ENCODE results near the gene INAFM2.
A peak's percentile ranks its signal among the peaks of the same experiment; 100 is the strongest.

The INAFM2 gene

GRCh38 chr15:40365624-40366456 is 42.3 kb downstream of the INAFM2 start:
- no peak for DNase-seq

DNA sequence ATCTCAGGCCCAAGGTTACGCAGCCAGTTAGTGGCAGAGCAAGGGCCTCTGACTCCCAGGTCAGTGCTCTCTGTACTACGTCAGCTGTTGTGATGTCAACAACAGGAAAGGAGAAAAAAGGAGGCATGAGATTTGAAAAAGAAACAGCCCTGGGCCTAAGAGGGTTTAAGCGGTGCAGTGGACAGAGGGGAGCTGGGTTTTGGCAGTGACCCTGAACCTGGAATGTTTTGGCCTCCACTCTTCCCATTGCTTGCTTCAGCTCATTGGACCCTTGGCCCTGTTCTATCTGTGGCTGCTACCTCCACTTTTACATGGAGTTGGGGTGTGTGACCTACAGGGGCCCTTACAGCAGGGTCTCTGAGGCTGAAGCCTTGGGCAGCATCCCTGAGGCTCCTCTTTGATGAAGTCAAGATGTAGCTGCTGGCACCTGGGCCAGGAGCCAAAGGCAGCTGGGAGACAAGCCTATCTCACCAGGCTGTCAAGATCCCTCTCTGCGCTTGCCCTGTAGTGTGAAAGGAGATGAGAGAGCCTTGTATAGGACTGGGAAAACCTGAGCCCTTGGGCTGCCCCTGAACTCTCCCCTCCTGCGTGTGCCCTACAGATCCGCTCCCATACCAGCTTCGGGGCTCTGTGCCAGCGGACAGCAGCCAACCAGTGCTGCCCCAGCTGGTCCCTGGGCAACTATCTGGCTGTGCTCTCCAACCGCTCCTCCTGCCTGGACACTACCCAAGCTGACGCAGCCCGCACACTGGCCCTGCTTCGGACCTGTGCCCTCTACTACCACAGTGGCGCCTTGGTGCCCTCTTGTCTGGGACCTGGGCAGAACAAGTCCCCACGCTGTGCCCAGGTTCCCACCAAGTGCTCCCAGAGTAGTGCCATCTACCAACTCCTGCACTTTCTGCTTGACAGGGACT is 43.2 kb downstream of the INAFM2 start:
- no peak for DNase-seq

DNA sequence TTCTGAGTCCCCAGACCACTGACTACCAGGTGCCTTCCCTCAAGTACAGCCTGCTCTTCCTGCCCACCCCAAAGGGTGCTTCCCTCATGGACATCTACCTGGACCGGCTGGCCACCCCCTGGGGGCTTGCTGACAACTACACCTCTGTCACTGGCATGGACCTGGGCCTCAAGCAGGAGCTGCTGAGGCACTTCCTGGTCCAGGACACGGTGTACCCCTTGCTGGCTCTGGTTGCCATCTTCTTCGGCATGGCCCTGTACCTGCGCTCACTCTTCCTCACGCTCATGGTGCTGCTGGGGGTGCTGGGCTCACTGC is 43.8 kb downstream of the INAFM2 start:
- no peak for DNase-seq

- peak; percentile 81 to 91 for DNase-seq
These were observed 44.5 kb downstream of the INAFM2 start for GRCh38 chr15:40367686-40368611.

- no peak for DNase-seq
These were observed 45.4 kb downstream of the INAFM2 start for GRCh38 chr15:40368719-40369473.

DNA sequence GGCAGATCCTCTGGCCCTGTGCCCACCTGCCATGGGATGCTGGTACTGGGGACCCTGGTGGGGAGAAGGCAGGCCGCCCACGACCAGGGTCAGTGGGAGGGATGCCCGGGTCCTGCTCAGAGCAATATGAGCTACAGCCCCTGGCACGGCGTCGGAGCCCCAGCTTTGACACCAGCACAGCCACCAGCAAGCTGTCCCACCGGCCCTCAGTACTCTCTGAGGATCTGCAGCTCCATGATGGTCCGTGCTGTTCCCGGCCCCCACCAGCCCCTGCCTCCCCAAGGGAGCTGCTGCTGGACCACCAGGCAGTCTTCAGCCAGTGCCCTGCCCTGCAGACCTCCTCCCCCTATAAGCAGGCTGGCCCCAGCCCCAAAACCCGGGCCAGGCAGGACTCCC is 46.0 kb downstream of the INAFM2 start:
- no peak for DNase-seq

GRCh38 chr15:40369971-40370370 is 46.5 kb downstream of the INAFM2 start:
- no peak for DNase-seq

DNA sequence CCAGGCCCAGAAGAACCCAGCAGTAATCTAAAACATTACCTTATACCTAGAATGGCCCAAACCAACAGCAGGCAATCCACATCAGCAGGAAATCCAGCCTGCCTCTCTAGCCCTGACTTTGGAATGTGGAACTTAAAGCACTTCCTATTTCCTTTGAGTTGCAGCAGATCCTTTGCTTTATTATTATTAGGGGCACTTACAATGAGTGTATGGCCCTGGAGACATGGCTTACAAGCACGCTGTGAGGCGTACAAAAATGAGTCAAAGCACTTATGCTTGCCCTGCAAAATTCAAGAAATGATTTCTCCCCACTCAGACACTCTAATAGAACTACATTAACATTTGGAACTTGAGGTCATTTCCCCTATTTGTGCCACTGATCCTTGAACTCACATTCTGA is 49.5 kb downstream of the INAFM2 start:
- DNase-seq, result no peak
